Stimulated activated CD8-positive, alpha-beta memory T cell treated with anti-CD3 and anti-CD28 coated beads, Interleukin-4, amount 100 ng/mL, for 48 hours (primary cell): ENCODE measurements around the gene SPAG7.

ENCODE experiments used
- DNase-seq: peaks from one replicate; pipeline ENCODE4 v3.0.0-alpha.2; 2020

SPAG7 gene

DNA sequence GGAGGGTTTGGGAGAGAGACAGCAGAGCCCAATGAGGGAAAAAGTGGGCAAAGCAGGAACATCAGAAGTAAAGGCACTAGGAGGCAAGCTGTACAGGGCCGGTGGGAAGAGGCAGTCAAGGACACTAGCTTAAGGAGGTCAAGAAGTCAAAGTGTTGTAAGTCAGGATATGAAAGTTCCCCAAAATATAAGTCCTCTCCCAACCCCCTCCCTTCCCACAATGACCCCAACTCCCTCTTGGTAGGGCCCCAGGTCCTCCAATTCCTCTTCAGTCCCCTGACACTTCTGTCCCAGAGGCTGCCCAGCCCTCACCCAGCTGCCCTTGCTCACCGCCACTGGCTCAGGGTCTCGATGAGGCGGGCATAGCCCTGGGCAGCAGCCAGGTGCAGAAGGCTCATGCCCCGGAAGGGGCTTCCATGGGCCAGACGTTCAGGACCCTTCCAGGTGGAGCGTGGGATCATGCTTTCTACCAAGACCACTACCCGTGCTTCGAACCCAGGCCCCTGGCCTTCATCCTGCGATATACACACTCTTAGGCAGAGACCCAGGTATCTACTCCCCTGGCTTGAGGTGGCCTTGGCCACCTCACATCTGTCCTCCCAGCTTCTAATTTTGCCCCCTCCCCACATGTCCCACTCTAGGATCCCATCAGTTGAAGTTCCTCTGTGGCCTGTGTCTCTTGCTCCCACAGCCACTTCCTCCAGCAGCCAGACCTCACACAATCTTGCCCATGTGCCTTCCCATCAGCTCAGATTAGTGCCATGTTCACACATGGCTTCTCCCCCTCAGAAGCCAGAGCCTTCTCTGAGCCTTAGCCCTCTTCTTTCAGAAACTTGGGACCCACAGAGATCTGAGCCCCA, 5.9 kb upstream of the SPAG7 start:
- no peak for DNase-seq

DNA sequence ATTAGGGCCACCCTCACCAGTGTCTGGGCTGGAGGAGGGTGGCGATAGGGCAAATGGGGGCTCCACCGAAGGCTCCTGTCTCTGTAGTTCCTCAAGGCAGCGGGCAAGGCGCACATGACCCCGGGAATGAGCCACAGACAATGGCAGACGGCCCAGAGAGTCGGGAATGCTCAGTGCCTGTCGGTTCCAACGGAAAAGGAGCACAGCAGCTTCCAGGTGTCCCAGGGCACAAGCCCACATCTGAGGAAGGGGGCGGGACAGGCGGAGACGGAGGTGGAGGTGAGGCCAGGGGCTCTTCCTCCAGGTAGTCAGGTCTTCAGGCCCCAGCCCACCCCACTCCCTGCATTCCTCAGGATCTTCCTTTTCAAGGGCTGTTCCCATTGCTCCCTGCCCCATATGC, 5.1 kb upstream of the SPAG7 start:
- no peak for DNase-seq

DNA sequence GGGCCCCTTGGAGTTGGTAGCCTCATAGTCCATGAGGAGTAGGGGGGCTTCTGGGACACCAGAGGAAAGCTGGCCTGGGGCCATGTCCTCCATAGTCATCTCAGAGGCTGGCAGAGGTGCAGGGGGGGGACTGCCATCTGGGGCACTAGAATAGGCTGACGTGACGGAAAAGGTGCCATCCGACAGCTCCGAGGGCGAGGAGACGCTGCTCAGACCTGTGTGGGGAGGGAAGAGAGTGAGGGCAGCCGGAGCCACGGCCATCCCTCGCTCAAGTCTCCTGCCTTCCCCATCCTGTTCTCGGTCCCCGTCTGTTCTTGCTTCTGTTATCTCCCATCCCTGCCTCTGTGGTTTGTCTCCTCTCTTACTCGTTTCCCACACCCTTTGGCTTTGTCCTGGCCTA, 4.7 kb upstream of the SPAG7 start:
- DNase-seq, result no peak

DNA sequence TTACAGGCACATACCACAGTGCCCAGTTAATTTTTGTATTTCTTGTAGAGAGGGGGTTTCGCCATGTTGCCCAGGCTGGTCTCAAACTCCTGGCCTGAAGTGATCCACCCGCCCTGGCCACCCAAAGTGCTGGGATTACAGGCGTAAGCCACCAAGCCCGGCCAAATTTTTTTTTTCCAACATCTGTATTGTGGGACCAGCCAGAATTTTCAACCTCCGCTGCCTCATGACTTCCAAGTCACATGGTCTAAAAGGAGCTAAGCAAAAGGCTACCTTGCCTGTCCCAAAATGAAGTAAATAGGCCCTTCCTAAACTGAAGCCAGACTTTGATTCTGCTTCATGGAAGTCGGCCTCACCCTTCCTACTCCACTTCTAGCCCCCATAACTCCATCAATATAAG, 4.2 kb upstream of the SPAG7 start:
- DNase-seq, result no peak

- no peak for DNase-seq
Measured at GRCh38 chr17:4970273-4970672, 2.7 kb upstream of the SPAG7 start.

DNA sequence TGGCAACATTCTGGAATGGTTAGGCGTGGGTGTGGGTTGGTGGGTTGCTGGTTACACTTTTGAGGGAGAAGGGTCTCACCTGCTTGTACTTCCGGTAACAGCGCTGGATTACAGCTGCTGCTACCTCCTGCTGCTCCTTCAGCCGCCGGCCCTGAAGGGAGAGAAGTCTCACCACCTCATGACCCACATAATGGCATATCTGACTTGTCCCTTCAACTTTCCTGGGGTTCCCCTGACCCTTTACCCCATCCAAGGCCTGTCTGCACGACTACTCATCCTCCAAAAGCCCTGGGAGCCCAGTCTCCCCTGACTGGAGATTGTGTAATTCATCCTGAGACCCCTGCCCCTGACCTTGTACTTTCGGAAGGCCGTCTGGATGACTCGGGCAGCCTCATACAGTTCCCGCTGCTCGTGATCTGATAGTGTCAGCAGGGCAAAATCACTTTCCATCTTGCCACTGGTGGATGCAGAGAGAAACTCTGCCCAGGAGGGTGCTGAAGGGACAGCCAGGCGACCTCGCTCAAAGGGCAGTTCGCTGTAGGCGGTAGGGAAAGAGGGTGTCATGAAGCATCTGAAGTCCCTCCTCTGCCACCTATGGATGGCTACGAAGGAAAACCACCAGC, 2.0 kb upstream of the SPAG7 start:
- DNase-seq, result peak; percentile 64

GRCh38 chr17:4969047-4969550, 1.5 kb upstream of the SPAG7 start:
- peak; percentile 71 for DNase-seq

GRCh38 chr17:4968486-4969046, 949 bp upstream of the SPAG7 start:
- DNase-seq, result peak; percentile 66

GRCh38 chr17:4966844-4967538, 626 bp downstream of the SPAG7 start:
- DNase-seq, result peak; percentile 90

GRCh38 chr17:4965311-4965986, 2.2 kb downstream of the SPAG7 start:
- DNase-seq, result no peak

- no peak for DNase-seq
Measured at GRCh38 chr17:4960279-4960922, 7.2 kb downstream of the SPAG7 start.

- no peak for DNase-seq
Measured at GRCh38 chr17:4959261-4959965, 8.2 kb downstream of the SPAG7 start.

DNA sequence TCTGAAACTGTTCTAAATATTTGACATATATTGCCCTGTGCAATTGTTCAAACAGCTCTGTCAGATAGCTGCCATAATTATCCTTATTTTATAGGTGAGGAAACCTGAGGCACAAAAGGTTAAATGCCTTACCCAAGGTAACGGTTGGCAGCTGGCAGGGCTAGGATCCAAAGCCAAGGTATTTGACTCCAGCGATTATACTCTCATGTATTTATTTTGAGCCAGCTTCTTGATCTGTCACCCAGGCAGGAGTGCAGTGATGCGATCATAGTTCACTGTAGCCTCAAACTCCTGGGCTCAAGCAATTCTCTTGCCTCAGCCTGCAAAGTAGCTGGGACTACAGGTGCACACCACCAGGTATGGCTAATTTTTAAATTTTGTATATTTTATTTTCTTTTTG, 9.5 kb downstream of the SPAG7 start:
- no peak for DNase-seq

- peak; percentile 74 for DNase-seq
Measured at GRCh38 chr17:4956493-4957061, 11.0 kb downstream of the SPAG7 start.

- DNase-seq, result no peak
Measured at GRCh38 chr17:4955091-4955490, 12.5 kb downstream of the SPAG7 start.

DNA sequence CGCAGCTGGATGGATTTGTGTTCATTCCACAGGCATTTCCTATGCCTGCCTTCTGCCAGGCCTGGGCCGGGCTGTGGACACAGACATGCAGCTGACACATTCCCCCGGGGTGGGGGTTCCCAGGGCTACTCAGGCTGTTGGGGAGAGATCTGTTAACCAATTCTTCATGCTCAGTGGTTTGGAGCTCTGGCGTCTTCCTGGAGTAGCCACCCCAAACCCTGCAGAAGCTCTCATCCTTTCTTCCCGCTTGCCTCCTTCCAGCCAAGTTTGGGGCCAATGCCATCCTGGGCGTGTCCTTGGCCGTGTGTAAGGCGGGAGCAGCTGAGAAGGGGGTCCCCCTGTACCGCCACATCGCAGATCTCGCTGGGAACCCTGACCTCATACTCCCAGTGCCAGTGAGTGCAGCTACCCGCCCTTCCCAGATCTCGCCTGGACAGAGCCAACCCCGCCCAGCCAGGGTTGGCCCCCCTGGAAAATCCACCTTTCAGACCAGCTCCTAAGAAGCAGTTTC, 14.1 kb downstream of the SPAG7 start:
- DNase-seq, result no peak

DNA sequence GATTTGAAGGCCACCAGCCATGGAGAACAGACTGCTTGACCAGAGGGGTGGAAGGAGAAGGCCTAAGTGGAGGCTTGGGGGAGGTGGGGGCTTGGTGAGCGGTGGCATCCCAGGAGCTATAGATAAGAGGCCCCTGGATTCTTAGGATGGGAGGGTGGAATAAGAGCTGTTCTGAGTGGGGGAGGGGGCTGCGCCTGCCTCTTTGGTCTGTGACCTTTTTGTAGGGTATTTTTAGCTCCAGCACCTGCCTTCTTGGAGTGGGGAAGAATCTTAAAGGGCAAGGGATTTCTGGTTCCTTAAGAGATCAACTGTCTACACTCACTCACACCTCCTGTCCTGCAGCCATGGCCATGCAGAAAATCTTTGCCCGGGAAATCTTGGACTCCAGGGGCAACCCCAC, 16.1 kb downstream of the SPAG7 start:
- DNase-seq, result no peak

GRCh38 chr17:4950746-4951204, 16.8 kb downstream of the SPAG7 start, which contains the start of gene ENO3:
Gene ENO3 (plus strand): TSS chr17:4951119. CDS start chr17:4951830, 711 bp downstream.
- DNase-seq, result no peak

DNA sequence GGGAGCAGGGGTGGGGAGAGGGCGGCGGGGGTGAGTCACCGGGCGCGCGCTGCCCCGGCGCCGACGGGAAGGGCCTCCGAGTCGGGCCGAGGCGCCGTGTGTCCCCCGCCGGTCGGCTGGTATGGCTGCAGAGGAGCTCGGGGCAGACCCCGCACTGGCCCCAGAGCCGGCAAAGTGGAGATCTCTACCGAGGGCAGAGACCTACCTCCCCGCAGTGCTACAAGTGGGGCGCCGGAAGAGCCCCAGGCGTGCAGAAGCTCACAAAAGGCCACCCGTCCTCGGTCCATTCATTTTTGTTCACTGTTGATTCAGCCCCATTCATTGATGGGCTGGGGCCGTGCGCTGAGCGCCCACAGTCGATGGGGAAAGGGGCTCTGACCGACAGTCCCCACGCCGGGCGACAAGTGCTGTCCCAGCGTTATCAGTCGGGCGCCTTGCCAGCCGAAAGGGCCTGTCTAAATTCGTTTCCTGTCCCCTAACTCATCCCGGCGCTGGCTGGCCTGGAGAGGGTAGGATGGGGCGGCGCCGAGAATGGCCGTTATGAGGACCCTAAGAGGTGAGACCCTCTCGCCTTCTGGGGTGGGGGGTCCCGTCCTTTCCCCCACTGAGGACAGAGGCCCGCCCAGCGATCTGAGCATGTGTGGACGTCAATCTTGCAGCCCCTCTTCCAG, 17.4 kb downstream of the SPAG7 start:
- peak; percentile 63 for DNase-seq
